ENCODE data around the gene FHDC1.

FHDC1 gene

GRCh38 chr4:153004081-153004850 is 68.1 kb downstream of the FHDC1 start:
- DNase-seq (ENCODE audit: low read depth in 2 of 3, low spot score in 1 of 3): no peak

GRCh38 chr4:153005899-153006381 is 69.8 kb downstream of the FHDC1 start:
- no peak for DNase-seq (ENCODE audit: low read depth in 2 of 3, low spot score in 1 of 3)

GRCh38 chr4:153008578-153009199 is 72.6 kb downstream of the FHDC1 start:
- DNase-seq (ENCODE audit: low read depth in 2 of 3, low spot score in 1 of 3): no peak

- no peak for DNase-seq (ENCODE audit: low read depth in 2 of 3, low spot score in 1 of 3)
Measured at GRCh38 chr4:153010146-153010545, 74.0 kb downstream of the FHDC1 start.

GRCh38 chr4:153013202-153013977 is 77.3 kb downstream of the FHDC1 start:
- no peak for DNase-seq (ENCODE audit: low read depth in 2 of 3, low spot score in 1 of 3)

DNA sequence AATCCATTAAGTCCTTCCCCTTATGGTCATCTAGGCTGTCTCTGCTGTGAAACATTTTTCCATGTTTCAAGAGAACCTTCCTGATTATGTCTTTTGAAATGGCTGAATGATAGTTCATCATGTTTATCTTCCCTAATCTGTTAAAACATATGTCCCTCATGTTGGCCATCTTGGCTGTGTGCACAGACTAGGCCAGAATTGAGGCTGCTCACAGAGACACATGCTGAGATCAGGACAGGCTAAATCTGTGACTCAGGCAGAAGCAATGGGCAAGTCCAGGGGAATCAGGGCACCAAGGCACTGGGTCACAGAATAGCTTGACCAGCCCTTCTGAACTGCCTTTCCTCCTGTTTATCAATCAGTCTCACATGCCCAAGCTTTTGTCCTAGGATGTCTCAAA is 78.3 kb downstream of the FHDC1 start:
- no peak for DNase-seq (ENCODE audit: low read depth in 2 of 3, low spot score in 1 of 3)

GRCh38 chr4:153016592-153016991 is 80.5 kb downstream of the FHDC1 start:
- no peak for DNase-seq (ENCODE audit: low read depth in 2 of 3, low spot score in 1 of 3)

DNA sequence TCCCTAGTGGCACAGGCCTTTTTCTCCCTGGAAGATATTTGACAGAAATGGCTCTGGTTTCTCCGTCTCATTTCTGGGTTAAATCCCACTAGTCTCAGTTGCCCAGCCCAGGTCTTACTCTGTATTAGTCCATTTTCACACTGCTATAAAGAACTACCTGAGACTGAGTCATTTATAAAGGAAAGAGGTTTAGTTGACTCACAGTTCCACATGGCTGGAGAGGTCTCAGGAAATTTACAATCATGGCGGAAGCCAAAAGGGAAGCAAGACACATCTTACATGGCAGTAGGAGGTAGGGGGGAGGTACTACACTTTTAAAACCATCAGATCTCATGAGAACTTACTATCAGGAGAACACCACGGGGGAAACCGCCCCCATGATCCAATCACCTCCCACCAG is 81.9 kb downstream of the FHDC1 start:
- no peak for DNase-seq (ENCODE audit: low read depth in 2 of 3, low spot score in 1 of 3)

DNA sequence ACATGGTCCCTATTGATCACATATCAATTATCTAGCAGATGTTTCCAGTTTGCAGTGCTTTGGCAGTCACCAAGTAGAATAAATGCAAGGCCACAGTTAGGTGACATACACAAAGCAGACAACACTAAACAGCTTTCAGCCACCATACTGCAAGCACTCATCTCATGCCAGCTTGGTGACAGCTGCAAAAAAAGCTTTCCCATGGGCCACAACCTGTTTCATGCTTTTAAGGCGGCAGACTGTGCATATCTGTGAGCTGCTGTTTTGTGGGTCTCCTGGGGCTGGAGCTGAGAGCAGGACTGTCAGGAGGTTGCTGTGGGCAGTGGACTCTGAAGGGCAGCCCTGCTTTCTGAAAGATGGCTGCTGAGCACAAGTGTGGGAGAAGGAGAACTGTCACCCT is 82.6 kb downstream of the FHDC1 start:
- no peak for DNase-seq (ENCODE audit: low read depth in 2 of 3, low spot score in 1 of 3)

- DNase-seq (ENCODE audit: low read depth in 2 of 3, low spot score in 1 of 3): no peak
Measured at GRCh38 chr4:153019906-153020305, 83.8 kb downstream of the FHDC1 start.

DNA sequence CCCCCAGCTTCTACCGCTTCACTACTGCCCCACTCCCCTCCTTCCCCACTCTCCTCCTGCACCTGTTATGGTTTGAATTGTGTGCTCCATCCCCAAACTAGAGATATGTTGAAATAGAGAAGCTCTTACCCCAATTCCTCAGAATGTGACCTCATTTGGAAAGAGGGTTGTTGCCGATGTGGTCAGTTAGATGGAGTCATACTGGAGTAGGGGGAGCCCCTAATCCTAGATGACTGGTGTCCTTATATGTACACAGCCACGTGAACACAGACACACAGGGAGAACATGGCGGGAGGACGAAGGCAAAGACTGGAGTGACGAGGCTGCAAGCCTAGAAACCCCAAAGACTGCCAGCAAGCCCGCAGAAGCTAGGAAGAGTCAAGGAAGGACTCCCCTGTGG is 84.3 kb downstream of the FHDC1 start:
- no peak for DNase-seq (ENCODE audit: low read depth in 2 of 3, low spot score in 1 of 3)

DNA sequence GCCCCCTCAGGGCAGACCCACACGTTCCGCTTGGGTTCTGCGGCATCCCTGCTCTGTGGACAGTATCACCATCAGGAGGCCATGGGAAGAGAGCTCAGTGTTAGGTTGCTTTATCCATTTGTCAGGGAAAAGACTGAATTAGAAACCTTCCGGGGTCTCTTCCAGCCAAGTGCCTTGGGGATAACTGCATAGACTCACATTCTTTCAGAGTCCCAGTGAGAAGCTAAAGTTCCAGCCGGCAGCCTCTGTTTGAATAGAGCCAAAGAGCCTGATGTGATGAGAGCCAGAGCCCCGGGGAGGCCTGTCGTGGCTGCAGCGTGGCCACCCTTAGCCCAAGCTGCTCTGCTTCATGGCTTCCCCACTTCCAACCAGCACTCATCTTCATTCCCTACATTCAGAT is 85.2 kb downstream of the FHDC1 start:
- no peak for DNase-seq (ENCODE audit: low read depth in 2 of 3, low spot score in 1 of 3)

GRCh38 chr4:153022241-153022715 is 86.2 kb downstream of the FHDC1 start:
- no peak for DNase-seq (ENCODE audit: low read depth in 2 of 3, low spot score in 1 of 3)

DNA sequence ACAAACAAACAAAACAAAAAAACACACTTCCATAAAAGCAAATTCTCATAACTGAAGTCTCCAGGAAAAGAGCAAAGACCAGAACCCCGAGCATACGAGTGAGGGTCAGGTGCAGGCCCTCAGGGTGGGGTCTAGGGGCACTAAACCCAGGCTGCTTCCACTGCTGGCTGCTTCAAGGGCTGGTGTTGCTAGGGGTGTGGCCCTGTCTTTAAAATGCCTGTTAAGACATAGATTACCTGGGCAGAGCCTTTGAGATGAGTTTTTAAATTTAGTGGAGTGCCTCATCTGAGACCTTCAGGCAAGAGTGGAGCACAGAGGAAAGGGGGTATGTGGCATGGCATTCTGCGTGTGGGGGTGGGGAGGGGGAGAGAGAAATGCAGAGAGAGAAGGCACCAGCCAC is 87.0 kb downstream of the FHDC1 start:
- DNase-seq (ENCODE audit: low read depth in 2 of 3, low spot score in 1 of 3): no peak

GRCh38 chr4:153023692-153024394 is 87.7 kb downstream of the FHDC1 start:
- no peak for DNase-seq (ENCODE audit: low read depth in 2 of 3, low spot score in 1 of 3)

- no peak for DNase-seq (ENCODE audit: low read depth in 2 of 3, low spot score in 1 of 3)
Measured at GRCh38 chr4:153024466-153024865, 88.3 kb downstream of the FHDC1 start.

- DNase-seq (ENCODE audit: low read depth in 2 of 3, low spot score in 1 of 3): no peak
Measured at GRCh38 chr4:153025406-153025805, 89.3 kb downstream of the FHDC1 start.

- no peak for DNase-seq (ENCODE audit: low read depth in 2 of 3, low spot score in 1 of 3)
Measured at GRCh38 chr4:153026591-153027346, 90.6 kb downstream of the FHDC1 start.

- DNase-seq (ENCODE audit: low read depth in 2 of 3, low spot score in 1 of 3): no peak
Measured at GRCh38 chr4:153027866-153028265, 91.7 kb downstream of the FHDC1 start.

DNA sequence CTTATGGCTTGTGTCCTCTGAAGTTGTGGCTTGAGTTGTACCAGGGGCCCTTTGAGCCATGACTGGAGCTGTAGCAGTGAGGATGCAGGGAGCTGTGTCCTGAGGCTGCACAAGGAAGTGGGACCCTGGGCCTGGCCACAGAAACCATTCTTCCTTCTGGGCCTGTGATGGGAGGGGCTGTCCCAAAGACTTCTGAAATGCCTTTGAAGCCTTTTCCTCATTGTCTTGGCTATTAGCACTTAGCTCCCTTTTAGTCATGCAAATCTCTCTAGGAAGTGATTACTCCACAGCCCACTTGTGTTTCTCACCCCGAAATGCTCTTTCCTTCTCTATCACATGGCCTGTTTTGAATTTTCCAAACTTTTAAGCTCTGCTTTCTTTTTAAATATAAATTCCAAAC is 92.4 kb downstream of the FHDC1 start:
- no peak for DNase-seq (ENCODE audit: low read depth in 2 of 3, low spot score in 1 of 3)

All from stimulated activated CD4-positive, alpha-beta T cell treated with anti-CD3 and anti-CD28 coated beads, Interleukin-12 subunit alpha, Interleukin-12 subunit beta, amount 100 ng/mL, for 48 hours (primary cell).